ENCODE measurements around the gene FRMD4A.

DNA sequence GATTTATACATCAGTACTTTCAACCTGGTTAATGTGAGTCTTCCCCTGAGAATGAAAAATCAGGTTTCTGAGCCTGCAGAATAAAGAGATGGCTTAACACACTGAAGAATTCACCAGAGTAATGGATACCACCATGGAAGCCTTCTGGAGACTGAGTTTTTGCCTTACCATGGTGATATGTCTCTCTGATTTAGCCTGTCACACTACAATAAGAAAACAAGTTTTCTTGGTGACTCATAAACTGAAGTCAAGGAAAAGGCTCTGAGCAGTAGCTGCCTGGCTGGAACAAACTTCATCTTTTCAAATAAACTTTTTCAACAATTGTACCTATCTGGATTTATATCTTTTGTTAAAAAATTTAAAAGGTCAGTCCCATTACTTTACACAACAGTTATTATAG lies 515.0 kb downstream of the FRMD4A start:
- TF ChIP-seq, protein P1, sequence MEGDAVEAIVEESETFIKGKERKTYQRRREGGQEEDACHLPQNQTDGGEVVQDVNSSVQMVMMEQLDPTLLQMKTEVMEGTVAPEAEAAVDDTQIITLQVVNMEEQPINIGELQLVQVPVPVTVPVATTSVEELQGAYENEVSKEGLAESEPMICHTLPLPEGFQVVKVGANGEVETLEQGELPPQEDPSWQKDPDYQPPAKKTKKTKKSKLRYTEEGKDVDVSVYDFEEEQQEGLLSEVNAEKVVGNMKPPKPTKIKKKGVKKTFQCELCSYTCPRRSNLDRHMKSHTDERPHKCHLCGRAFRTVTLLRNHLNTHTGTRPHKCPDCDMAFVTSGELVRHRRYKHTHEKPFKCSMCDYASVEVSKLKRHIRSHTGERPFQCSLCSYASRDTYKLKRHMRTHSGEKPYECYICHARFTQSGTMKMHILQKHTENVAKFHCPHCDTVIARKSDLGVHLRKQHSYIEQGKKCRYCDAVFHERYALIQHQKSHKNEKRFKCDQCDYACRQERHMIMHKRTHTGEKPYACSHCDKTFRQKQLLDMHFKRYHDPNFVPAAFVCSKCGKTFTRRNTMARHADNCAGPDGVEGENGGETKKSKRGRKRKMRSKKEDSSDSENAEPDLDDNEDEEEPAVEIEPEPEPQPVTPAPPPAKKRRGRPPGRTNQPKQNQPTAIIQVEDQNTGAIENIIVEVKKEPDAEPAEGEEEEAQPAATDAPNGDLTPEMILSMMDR (IDR thresholded peaks at IDR 0.05) = no peak
- no peak for TF ChIP-seq RFX5 (IDR thresholded peaks at IDR 0.05; ENCODE audit: low read length)
